ENCODE results near the gene MRPS14.

DNA sequence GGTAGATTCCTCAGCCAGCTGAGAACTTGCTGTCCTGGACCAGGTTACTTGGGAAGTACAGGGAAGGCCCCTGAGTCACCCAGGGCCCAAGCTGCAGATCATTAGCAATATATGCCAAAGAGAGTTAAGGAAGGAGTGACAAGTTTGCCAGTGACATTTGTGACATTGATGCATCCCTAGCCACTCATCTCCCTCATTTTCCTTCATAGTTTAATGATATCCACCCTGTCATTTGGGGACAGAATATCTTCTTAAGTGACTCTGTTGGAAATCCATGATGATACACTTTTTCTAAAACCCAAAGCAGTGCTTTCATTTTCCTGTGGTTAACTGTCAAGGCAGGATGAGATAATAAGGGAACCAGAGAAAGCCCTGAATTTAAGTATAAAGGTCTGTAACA, 47.6 kb upstream of the MRPS14 start:
- TF ChIP-seq, protein P1, sequence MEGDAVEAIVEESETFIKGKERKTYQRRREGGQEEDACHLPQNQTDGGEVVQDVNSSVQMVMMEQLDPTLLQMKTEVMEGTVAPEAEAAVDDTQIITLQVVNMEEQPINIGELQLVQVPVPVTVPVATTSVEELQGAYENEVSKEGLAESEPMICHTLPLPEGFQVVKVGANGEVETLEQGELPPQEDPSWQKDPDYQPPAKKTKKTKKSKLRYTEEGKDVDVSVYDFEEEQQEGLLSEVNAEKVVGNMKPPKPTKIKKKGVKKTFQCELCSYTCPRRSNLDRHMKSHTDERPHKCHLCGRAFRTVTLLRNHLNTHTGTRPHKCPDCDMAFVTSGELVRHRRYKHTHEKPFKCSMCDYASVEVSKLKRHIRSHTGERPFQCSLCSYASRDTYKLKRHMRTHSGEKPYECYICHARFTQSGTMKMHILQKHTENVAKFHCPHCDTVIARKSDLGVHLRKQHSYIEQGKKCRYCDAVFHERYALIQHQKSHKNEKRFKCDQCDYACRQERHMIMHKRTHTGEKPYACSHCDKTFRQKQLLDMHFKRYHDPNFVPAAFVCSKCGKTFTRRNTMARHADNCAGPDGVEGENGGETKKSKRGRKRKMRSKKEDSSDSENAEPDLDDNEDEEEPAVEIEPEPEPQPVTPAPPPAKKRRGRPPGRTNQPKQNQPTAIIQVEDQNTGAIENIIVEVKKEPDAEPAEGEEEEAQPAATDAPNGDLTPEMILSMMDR (IDR thresholded peaks at IDR 0.05): no peak
- TF ChIP-seq POLR2A (IDR thresholded peaks at IDR 0.05): no peak
- no peak for TF ChIP-seq POLR2AphosphoS5 (IDR thresholded peaks at IDR 0.05; ENCODE audit: insufficient read depth in 1 of 2, low read depth in 1 of 2)
